ENCODE data around the gene HIVEP3. TPM values are rescaled to one million over a fixed set of nuclear protein-coding genes. Genes with fewer than 3 reads are reported as not detected.

Gene HIVEP3
- total RNA-seq, 2 donors from 2014 or later, result 2.3 to 12.8 TPM

DNA sequence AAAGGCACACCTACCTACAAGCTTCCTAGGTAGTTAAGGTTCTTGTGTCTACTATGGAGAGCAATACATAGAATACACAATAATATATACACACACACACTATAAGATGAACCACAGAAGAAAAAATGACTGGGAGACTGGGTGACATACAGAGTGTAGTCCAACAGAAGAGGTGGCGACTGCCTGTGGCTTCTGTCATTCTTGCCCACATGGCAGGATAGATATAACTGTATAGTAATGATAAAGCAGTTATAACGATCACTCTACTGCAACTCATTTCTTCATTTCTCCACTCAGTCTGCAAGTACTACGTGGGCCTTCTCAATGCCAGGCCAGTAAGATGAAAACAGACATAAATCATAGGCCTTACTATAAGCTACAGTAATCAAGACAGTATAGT is 320.4 kb downstream of the HIVEP3 start:
- Histone ChIP-seq H3K27ac (no peak overlapping the region), H3K4me1 (ENCODE audit: control insufficient read depth in 1 of 2, low read depth in 2 of 2) (no peaks in the 10 kb centered on the region), H3K27me3 (replicated peaks; ENCODE audit: insufficient read depth) (no peaks in the 10 kb centered on the region), H3K9me3 (peaks cover 7% of the 10 kb centered on the region), H3K4me3 (no peak overlapping the region), H3K36me3 (no peaks in the 10 kb centered on the region)
- no peak for DNase-seq (ENCODE audit: low spot score)
- ATAC-seq (ENCODE audit: insufficient number of reproducible peaks, low FRiP score, low read depth), result no peak
- TF ChIP-seq, protein P1, sequence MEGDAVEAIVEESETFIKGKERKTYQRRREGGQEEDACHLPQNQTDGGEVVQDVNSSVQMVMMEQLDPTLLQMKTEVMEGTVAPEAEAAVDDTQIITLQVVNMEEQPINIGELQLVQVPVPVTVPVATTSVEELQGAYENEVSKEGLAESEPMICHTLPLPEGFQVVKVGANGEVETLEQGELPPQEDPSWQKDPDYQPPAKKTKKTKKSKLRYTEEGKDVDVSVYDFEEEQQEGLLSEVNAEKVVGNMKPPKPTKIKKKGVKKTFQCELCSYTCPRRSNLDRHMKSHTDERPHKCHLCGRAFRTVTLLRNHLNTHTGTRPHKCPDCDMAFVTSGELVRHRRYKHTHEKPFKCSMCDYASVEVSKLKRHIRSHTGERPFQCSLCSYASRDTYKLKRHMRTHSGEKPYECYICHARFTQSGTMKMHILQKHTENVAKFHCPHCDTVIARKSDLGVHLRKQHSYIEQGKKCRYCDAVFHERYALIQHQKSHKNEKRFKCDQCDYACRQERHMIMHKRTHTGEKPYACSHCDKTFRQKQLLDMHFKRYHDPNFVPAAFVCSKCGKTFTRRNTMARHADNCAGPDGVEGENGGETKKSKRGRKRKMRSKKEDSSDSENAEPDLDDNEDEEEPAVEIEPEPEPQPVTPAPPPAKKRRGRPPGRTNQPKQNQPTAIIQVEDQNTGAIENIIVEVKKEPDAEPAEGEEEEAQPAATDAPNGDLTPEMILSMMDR (IDR thresholded peaks at IDR 0.05), result no peak

GRCh38 chr1:41592451-41593125 is 326.1 kb downstream of the HIVEP3 start:
- H3K4me3 ChIP-seq, result no peak overlapping the region
- H3K4me1 ChIP-seq (ENCODE audit: control insufficient read depth in 1 of 2, low read depth in 2 of 2), result no peaks in the 10 kb centered on the region
- no peak for DNase-seq (ENCODE audit: low spot score)
- no peak overlapping the region for H3K27ac ChIP-seq
- no peak for ATAC-seq (ENCODE audit: insufficient number of reproducible peaks, low FRiP score, low read depth)
- H3K27me3 ChIP-seq (replicated peaks; ENCODE audit: insufficient read depth), result no peaks in the 10 kb centered on the region
- H3K9me3 ChIP-seq, result no peaks in the 10 kb centered on the region
- TF ChIP-seq, protein P1 (IDR thresholded peaks at IDR 0.05), result no peak
- H3K36me3 ChIP-seq, result no peaks in the 10 kb centered on the region

DNA sequence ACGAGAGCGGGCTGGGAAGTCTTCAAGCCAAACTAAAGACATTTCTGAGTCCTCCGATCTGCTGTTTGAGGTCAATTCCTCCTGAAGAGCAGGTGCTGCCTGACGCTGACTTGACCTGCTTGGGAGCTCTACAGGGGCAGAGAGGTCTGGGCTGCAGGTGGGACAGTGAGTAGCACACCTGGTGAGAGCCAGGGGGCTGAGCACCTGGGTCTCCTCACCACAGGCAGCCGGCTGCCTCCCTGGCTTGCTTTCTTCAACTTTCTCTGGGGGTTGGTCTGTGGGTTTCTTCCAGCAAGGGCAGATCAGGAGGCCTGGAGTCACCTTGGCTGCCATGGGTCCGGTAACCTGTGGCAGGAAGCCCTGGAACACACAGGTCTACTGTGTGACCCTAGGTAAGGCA is 326.8 kb downstream of the HIVEP3 start:
- H3K27ac ChIP-seq, result no peak overlapping the region
- H3K27me3 ChIP-seq (replicated peaks; ENCODE audit: insufficient read depth), result no peaks in the 10 kb centered on the region
- H3K9me3 ChIP-seq, result no peaks in the 10 kb centered on the region
- ATAC-seq (ENCODE audit: insufficient number of reproducible peaks, low FRiP score, low read depth) (no peak), DNase-seq (ENCODE audit: low spot score) (no peak)
- TF ChIP-seq, protein P1 (IDR thresholded peaks at IDR 0.05), result no peak
- no peaks in the 10 kb centered on the region for H3K4me1 ChIP-seq (ENCODE audit: control insufficient read depth in 1 of 2, low read depth in 2 of 2)
- H3K36me3 ChIP-seq, result no peaks in the 10 kb centered on the region
- H3K4me3 ChIP-seq, result no peak overlapping the region

DNA sequence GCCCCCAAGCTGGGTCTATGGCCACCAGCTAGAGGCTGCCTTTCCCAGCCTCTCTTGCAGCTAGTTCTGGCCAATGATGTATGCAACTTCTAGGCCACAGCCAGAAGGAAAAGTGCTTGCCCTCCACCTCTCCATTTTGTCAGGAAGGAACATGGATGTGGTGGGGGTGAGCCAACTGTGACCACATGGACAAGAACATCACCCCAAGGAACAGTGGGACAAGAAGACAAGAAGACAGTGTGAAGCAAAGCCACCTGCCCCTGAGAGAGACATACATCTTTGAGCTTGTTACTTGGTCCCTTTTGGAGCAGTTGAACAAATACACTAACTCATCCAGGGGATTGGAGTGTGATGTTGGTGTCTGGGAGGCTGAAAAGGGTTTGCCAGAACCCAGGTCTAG is 328.4 kb downstream of the HIVEP3 start:
- no peak for DNase-seq (ENCODE audit: low spot score)
- ATAC-seq (ENCODE audit: insufficient number of reproducible peaks, low FRiP score, low read depth), result no peak

DNA sequence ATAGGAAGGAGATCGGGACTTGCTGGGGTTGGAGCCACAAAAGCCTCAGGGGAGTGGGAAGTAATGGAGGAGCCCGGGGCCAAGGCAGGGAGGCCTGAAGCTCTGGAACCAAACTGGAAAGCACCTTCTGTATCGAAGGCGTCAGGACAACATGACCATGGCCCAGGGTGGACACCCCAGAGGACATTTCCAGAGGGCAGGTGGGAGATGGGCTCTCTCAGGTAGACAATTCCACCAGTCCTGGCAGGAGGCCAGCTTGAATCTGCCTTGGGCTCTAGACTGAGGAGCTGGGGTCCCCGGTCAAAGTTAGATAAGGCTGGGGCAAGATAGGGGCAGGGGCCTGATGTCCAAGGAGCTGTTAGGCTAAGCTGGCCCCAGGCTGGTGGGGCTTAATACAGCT is 329.3 kb downstream of the HIVEP3 start:
- no peak for ATAC-seq (ENCODE audit: insufficient number of reproducible peaks, low FRiP score, low read depth)

More for the DNA sequence above, 328.4 kb downstream of the HIVEP3 start:
- Histone ChIP-seq H3K27me3 (replicated peaks; ENCODE audit: insufficient read depth) (no peaks in the 10 kb centered on the region), H3K4me1 (ENCODE audit: control insufficient read depth in 1 of 2, low read depth in 2 of 2) (no peaks in the 10 kb centered on the region), H3K36me3 (no peaks in the 10 kb centered on the region), H3K9me3 (no peaks in the 10 kb centered on the region), H3K4me3 (no peak overlapping the region), H3K27ac (no peak overlapping the region)
- TF ChIP-seq, protein P1 (IDR thresholded peaks at IDR 0.05), result no peak

More for the DNA sequence above, 329.3 kb downstream of the HIVEP3 start:
- no peaks in the 10 kb centered on the region for H3K4me1 ChIP-seq (ENCODE audit: control insufficient read depth in 1 of 2, low read depth in 2 of 2)
- H3K36me3 ChIP-seq, result no peaks in the 10 kb centered on the region
- DNase-seq (ENCODE audit: low spot score), result no peak
- H3K9me3 ChIP-seq, result no peaks in the 10 kb centered on the region
- no peaks in the 10 kb centered on the region for H3K27me3 ChIP-seq (replicated peaks; ENCODE audit: insufficient read depth)
- no peak overlapping the region for H3K27ac ChIP-seq
- TF ChIP-seq, protein P1 (IDR thresholded peaks at IDR 0.05), result no peak
- H3K4me3 ChIP-seq, result no peak overlapping the region
